ENCODE results near the gene KIF25. TPM values are rescaled to one million over a fixed set of nuclear protein-coding genes. Genes with fewer than 3 reads are reported as not detected.

The KIF25 gene
- polyA plus RNA-seq, 1 donor from 2014 or later = not detected

GRCh38 chr6:167984144-167984719 is 13.2 kb upstream of the KIF25 start:
- Histone ChIP-seq H3K36me3 (ENCODE audit: insufficient read depth, low read length) (no peaks in the 10 kb centered on the region), H3K9me2 (ENCODE audit: insufficient read depth, low read length) (no peaks in the 10 kb centered on the region), H3K4me2 (ENCODE audit: low read length) (no peak overlapping the region), H3K27ac (ENCODE audit: low read length) (no peak overlapping the region), H2AFZ (ENCODE audit: low read depth, low read length) (no peak overlapping the region), H4K20me1 (ENCODE audit: insufficient read depth) (no peaks in the 10 kb centered on the region), H3K27me3 (ENCODE audit: insufficient read depth, low read depth, low read length) (no peaks in the 10 kb centered on the region), H3K9ac (ENCODE audit: low read length) (no peak overlapping the region), H3F3A (ENCODE audit: insufficient read depth, low read length, poor library complexity, severe bottlenecking) (no peaks in the 10 kb centered on the region), H3K9me3 (ENCODE audit: low read length) (no peaks in the 10 kb centered on the region), H3K4me3 (ENCODE audit: low read length) (no peak overlapping the region), H3K79me2 (replicated peaks; ENCODE audit: insufficient read depth, low read length) (no peaks in the 10 kb centered on the region)
- TF ChIP-seq CTCF (IDR thresholded peaks at IDR 0.05; ENCODE audit: poor library complexity, severe bottlenecking) (no peak), MXI1 (conservative IDR thresholded peaks at IDR 0.05; ENCODE audit: poor library complexity, severe bottlenecking) (no peak), SMC3 (conservative IDR thresholded peaks at IDR 0.05; ENCODE audit: poor library complexity) (no peak), TAF1 (IDR thresholded peaks at IDR 0.05; ENCODE audit: low read depth) (no peak), RAD21 (conservative IDR thresholded peaks at IDR 0.05) (no peak), EZH2 (IDR thresholded peaks at IDR 0.05; ENCODE audit: borderline replicate concordance, insufficient read depth, low read length, poor library complexity, severe bottlenecking) (no peak), REST (IDR thresholded peaks at IDR 0.05; ENCODE audit: borderline replicate concordance) (no peak), EP300 (conservative IDR thresholded peaks at IDR 0.05; ENCODE audit: poor library complexity, severe bottlenecking) (no peak), POLR2AphosphoS5 (IDR thresholded peaks at IDR 0.05) (no peak)

GRCh38 chr6:167984876-167985604 is 12.4 kb upstream of the KIF25 start:
- Histone ChIP-seq H3K9me3 (ENCODE audit: low read length) (no peaks in the 10 kb centered on the region), H2AFZ (ENCODE audit: low read depth, low read length) (no peak overlapping the region), H3K9me2 (ENCODE audit: insufficient read depth, low read length) (no peaks in the 10 kb centered on the region), H3K36me3 (ENCODE audit: insufficient read depth, low read length) (no peaks in the 10 kb centered on the region), H3K27ac (ENCODE audit: low read length) (no peak overlapping the region), H3K27me3 (ENCODE audit: insufficient read depth, low read depth, low read length) (no peaks in the 10 kb centered on the region), H3K4me2 (ENCODE audit: low read length) (no peak overlapping the region), H4K20me1 (ENCODE audit: insufficient read depth) (no peaks in the 10 kb centered on the region), H3K79me2 (replicated peaks; ENCODE audit: insufficient read depth, low read length) (no peaks in the 10 kb centered on the region), H3F3A (ENCODE audit: insufficient read depth, low read length, poor library complexity, severe bottlenecking) (no peaks in the 10 kb centered on the region), H3K9ac (ENCODE audit: low read length) (no peak overlapping the region), H3K4me3 (ENCODE audit: low read length) (no peak overlapping the region)
- no peak for TF ChIP-seq CTCF (IDR thresholded peaks at IDR 0.05; ENCODE audit: poor library complexity, severe bottlenecking)
- TF ChIP-seq REST (IDR thresholded peaks at IDR 0.05; ENCODE audit: borderline replicate concordance) = no peak
- TF ChIP-seq POLR2AphosphoS5 (IDR thresholded peaks at IDR 0.05) = no peak
- TF ChIP-seq SMC3 (conservative IDR thresholded peaks at IDR 0.05; ENCODE audit: poor library complexity) = no peak
- no peak for TF ChIP-seq EP300 (conservative IDR thresholded peaks at IDR 0.05; ENCODE audit: poor library complexity, severe bottlenecking)
- no peak for TF ChIP-seq RAD21 (conservative IDR thresholded peaks at IDR 0.05)
- no peak for TF ChIP-seq TAF1 (IDR thresholded peaks at IDR 0.05; ENCODE audit: low read depth)
- TF ChIP-seq MXI1 (conservative IDR thresholded peaks at IDR 0.05; ENCODE audit: poor library complexity, severe bottlenecking) = no peak
- TF ChIP-seq EZH2 (IDR thresholded peaks at IDR 0.05; ENCODE audit: borderline replicate concordance, insufficient read depth, low read length, poor library complexity, severe bottlenecking) = no peak
